Gastrocnemius medialis (tissue), 4 donors: ENCODE data around the gene CPEB3.

ENCODE experiments used
- POLR2A ChIP-seq, 2 donors: fragments of 450-650 bp; IDR thresholded peaks; one replicate each; pipeline ENCODE4 v1.6.1; 2017; ENCODE audit warnings: antibody characterized with exemption in 2 of 2, mild to moderate bottlenecking in 2 of 2, moderate library complexity in 2 of 2
- TF ChIP-seq, protein P1 (sequence below), 5 experiments: fragments of 450-650 bp in 3 of 5; fragments of 200-600 bp in 2 of 5; sonication (generic) in 2 of 5; IDR thresholded peaks in 4 of 5; conservative IDR thresholded peaks in 1 of 5; 1 replicate in 4 of 5; 2 replicates in 1 of 5; pipeline ENCODE4 v1.5.1; 2016 to 2019; ENCODE audit warnings: antibody characterized with exemption in 5 of 5, mild to moderate bottlenecking in 3 of 5, moderate library complexity in 3 of 5

DNA sequence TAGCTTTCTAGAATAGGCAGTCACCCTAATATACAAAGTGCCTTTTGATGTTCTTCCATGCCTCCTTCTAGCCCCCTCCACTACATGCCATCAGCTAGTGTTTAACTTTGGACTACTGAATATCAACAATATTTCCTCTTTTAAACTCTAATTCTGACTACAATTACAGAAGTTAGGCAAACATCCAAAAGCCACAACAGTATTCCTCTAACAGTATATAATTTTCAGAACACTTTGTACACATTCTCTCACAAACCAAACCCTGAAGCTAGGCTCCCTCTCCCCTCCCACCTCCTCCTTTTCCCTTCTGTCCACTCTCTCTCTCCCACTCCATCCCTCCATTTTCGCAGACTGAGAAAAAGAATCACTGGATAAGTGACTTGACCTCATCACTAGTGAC, 59.7 kb downstream of the CPEB3 start:
- TF ChIP-seq, protein P1, sequence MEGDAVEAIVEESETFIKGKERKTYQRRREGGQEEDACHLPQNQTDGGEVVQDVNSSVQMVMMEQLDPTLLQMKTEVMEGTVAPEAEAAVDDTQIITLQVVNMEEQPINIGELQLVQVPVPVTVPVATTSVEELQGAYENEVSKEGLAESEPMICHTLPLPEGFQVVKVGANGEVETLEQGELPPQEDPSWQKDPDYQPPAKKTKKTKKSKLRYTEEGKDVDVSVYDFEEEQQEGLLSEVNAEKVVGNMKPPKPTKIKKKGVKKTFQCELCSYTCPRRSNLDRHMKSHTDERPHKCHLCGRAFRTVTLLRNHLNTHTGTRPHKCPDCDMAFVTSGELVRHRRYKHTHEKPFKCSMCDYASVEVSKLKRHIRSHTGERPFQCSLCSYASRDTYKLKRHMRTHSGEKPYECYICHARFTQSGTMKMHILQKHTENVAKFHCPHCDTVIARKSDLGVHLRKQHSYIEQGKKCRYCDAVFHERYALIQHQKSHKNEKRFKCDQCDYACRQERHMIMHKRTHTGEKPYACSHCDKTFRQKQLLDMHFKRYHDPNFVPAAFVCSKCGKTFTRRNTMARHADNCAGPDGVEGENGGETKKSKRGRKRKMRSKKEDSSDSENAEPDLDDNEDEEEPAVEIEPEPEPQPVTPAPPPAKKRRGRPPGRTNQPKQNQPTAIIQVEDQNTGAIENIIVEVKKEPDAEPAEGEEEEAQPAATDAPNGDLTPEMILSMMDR (IDR thresholded peaks at IDR 0.05 in 4 of 5, conservative IDR thresholded peaks at IDR 0.05 in 1 of 5) = no peak
- no peak for TF ChIP-seq POLR2A (IDR thresholded peaks at IDR 0.05)
